Measurements from ENCODE around the gene FBXL13.

FBXL13 gene

GRCh38 chr7:102874966-102875365, 199.6 kb downstream of the FBXL13 start:
- DNase-seq (ENCODE audit: low read depth): no peak
- TF ChIP-seq, protein P1, sequence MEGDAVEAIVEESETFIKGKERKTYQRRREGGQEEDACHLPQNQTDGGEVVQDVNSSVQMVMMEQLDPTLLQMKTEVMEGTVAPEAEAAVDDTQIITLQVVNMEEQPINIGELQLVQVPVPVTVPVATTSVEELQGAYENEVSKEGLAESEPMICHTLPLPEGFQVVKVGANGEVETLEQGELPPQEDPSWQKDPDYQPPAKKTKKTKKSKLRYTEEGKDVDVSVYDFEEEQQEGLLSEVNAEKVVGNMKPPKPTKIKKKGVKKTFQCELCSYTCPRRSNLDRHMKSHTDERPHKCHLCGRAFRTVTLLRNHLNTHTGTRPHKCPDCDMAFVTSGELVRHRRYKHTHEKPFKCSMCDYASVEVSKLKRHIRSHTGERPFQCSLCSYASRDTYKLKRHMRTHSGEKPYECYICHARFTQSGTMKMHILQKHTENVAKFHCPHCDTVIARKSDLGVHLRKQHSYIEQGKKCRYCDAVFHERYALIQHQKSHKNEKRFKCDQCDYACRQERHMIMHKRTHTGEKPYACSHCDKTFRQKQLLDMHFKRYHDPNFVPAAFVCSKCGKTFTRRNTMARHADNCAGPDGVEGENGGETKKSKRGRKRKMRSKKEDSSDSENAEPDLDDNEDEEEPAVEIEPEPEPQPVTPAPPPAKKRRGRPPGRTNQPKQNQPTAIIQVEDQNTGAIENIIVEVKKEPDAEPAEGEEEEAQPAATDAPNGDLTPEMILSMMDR (conservative IDR thresholded peaks at IDR 0.05; ENCODE audit: low read depth, low read length): no peak
- no peak overlapping the region for H3K4me3 ChIP-seq (ENCODE audit: low read length)

DNA sequence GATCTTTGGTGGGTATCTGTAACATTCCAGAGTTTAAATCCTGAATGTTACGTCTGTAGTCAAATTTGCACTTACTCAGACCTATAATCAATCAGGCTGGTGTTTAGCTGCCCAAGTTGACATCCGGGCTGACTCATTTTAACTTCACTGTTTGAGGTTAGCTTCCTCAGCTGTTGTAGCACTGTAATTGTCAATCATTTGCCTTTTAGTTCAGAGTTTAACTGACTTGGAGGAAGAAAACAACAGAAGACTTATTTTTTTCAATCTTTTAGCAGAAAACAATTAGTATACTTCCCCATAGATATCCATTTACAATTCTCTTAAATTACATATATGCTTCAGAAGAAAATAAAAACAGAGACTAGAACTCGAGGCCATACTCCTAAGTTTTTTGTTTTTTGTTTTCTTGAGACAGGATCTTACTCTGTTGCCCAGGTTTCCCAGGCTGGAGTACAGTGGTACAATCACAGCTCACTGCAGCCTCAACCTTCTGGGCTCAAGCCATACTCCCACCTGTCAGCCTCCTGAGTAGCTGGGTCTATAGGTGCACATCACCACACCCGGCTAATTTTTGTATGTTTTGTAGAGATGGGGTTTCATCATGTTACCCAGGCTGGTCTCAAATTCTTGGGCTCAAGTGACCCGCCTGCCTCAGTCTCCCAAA, 200.3 kb downstream of the FBXL13 start:
- no peak overlapping the region for H3K4me3 ChIP-seq (ENCODE audit: low read length)
- DNase-seq (ENCODE audit: low read depth): peak; percentile 90
- TF ChIP-seq, protein P1 (conservative IDR thresholded peaks at IDR 0.05; ENCODE audit: low read depth, low read length): no peak

GRCh38 chr7:102873470-102874165, 201.0 kb downstream of the FBXL13 start:
- DNase-seq (ENCODE audit: low read depth): no peak
- no peak overlapping the region for H3K4me3 ChIP-seq (ENCODE audit: low read length)
- TF ChIP-seq, protein P1 (conservative IDR thresholded peaks at IDR 0.05; ENCODE audit: low read depth, low read length): no peak

GRCh38 chr7:102872460-102872859, 202.1 kb downstream of the FBXL13 start:
- no peak overlapping the region for H3K4me3 ChIP-seq (ENCODE audit: low read length)
- peak; percentile 99 for DNase-seq (ENCODE audit: low read depth)
- TF ChIP-seq, protein P1 (conservative IDR thresholded peaks at IDR 0.05; ENCODE audit: low read depth, low read length): no peak

GRCh38 chr7:102869195-102869594, 205.4 kb downstream of the FBXL13 start:
- H3K4me3 ChIP-seq (ENCODE audit: low read length): no peak overlapping the region
- TF ChIP-seq, protein P1 (conservative IDR thresholded peaks at IDR 0.05; ENCODE audit: low read depth, low read length): no peak
- DNase-seq (ENCODE audit: low read depth): no peak

GRCh38 chr7:102866535-102867215, 207.9 kb downstream of the FBXL13 start:
- H3K4me3 ChIP-seq (ENCODE audit: low read length): no peak overlapping the region
- TF ChIP-seq, protein P1 (conservative IDR thresholded peaks at IDR 0.05; ENCODE audit: low read depth, low read length): no peak
- DNase-seq (ENCODE audit: low read depth): no peak

Data from retinal pigment epithelial cell (primary cell).